Measurements from ENCODE around the gene WDR88. TPM values are rescaled to one million over a fixed set of nuclear protein-coding genes. Genes with fewer than 3 reads are reported as not detected.
A peak's percentile ranks its signal among the peaks of the same experiment; 100 is the strongest.

WDR88 gene
- total RNA-seq, 1 experiment from 2014 or later: 0.28 TPM

DNA sequence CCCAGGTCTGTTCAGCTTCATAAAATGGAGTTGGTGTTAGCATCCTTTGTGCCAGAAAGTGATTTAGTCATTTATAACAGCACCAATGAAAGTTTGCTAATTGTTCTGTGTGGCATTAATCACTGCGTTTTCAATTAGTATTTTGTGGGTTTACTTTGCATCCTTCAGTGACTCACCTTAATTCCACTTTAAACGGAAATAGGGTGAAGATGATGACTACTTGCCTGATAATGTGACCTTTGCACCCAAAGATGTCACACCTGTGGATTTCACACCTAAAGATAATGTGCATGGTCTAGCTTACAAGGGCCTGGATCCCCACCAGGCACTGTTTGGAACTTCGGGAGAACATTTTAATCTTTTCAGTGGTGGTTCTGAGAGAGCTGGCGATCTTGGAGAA, 35.9 kb upstream of the WDR88 start:
- Mint-ChIP-seq H3K27me3 (ENCODE audit: low read depth) (no peaks in the 10 kb centered on the region), H3K4me3 (no peak overlapping the region), H3K9me3 (no peaks in the 10 kb centered on the region), H3K27ac (no peak overlapping the region), H3K36me3 (peaks cover 40% of the 10 kb centered on the region), H3K4me1 (no peaks in the 10 kb centered on the region)
- TF ChIP-seq ATF3 (CRISPR knock-in tag; conservative IDR thresholded peaks at IDR 0.05) (no peak), HMGA2 (CRISPR knock-in tag; IDR thresholded peaks at IDR 0.05) (no peak), SMAD4 (CRISPR knock-in tag; IDR thresholded peaks at IDR 0.05) (no peak)
- TF ChIP-seq, protein P1, sequence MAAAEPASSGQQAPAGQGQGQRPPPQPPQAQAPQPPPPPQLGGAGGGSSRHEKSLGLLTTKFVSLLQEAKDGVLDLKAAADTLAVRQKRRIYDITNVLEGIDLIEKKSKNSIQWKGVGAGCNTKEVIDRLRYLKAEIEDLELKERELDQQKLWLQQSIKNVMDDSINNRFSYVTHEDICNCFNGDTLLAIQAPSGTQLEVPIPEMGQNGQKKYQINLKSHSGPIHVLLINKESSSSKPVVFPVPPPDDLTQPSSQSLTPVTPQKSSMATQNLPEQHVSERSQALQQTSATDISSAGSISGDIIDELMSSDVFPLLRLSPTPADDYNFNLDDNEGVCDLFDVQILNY (CRISPR knock-in tag; IDR thresholded peaks at IDR 0.05): no peak
- POLR2A ChIA-PET: no interaction called here
- ATAC-seq: no peak
- CTCF ChIA-PET: no interaction called here
- DNase-seq (ENCODE audit: low spot score): no peak

DNA sequence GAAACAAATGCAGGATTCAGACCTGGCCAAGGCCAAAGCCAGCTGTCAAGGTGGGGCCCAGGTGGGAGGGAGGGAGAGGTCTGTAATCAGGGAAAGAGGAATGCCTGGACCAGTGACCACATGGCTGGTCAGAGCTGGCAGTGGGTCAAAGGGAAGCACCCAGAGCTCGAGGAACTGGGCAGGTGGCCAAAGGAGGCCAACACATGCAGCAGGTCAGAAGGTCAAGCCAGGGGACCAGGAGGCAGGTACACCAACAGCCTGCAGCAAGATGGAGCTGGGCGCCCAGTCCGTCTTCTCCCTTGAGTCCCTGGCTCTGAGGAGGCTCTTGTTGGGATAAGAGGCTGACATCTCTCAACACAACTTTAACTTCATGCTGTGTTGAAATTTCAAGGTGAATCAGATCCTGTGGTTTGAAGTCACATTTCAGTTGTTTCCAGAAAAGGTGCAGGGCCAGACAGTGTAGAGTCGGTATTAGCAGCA, 33.8 kb upstream of the WDR88 start:
- POLR2A ChIA-PET: no interaction called here
- DNase-seq (ENCODE audit: low spot score) (no peak), ATAC-seq (no peak)
- TF ChIP-seq NFATC4 (CRISPR knock-in tag; IDR thresholded peaks at IDR 0.05): no peak
- TF ChIP-seq ATF3 (CRISPR knock-in tag; conservative IDR thresholded peaks at IDR 0.05): no peak
- no peak for TF ChIP-seq ZNF671 (CRISPR knock-in tag; IDR thresholded peaks at IDR 0.05)
- TF ChIP-seq, protein P2, sequence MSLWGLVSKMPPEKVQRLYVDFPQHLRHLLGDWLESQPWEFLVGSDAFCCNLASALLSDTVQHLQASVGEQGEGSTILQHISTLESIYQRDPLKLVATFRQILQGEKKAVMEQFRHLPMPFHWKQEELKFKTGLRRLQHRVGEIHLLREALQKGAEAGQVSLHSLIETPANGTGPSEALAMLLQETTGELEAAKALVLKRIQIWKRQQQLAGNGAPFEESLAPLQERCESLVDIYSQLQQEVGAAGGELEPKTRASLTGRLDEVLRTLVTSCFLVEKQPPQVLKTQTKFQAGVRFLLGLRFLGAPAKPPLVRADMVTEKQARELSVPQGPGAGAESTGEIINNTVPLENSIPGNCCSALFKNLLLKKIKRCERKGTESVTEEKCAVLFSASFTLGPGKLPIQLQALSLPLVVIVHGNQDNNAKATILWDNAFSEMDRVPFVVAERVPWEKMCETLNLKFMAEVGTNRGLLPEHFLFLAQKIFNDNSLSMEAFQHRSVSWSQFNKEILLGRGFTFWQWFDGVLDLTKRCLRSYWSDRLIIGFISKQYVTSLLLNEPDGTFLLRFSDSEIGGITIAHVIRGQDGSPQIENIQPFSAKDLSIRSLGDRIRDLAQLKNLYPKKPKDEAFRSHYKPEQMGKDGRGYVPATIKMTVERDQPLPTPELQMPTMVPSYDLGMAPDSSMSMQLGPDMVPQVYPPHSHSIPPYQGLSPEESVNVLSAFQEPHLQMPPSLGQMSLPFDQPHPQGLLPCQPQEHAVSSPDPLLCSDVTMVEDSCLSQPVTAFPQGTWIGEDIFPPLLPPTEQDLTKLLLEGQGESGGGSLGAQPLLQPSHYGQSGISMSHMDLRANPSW (CRISPR knock-in tag; conservative IDR thresholded peaks at IDR 0.05; ENCODE audit: low read depth): no peak
- TF ChIP-seq MXD4 (CRISPR knock-in tag; IDR thresholded peaks at IDR 0.05; ENCODE audit: borderline replicate concordance): no peak
- no peak for TF ChIP-seq SMAD4 (CRISPR knock-in tag; IDR thresholded peaks at IDR 0.05)
- no peak for TF ChIP-seq TEAD4 (CRISPR knock-in tag; IDR thresholded peaks at IDR 0.05)
- TF ChIP-seq NFYB (CRISPR knock-in tag; conservative IDR thresholded peaks at IDR 0.05; ENCODE audit: low read depth): no peak
- Mint-ChIP-seq H3K4me1 (no peaks in the 10 kb centered on the region), H3K27ac (no peak overlapping the region), H3K4me3 (no peak overlapping the region), H3K27me3 (ENCODE audit: low read depth) (no peaks in the 10 kb centered on the region), H3K9me3 (no peaks in the 10 kb centered on the region), H3K36me3 (peaks cover 48% of the 10 kb centered on the region)
- CTCF ChIA-PET: interaction anchor here (0.9 kb wide), 1 partner anchor 76 kb away, joined by 3 read pairs; no protein-coding TSS in a partner anchor

DNA sequence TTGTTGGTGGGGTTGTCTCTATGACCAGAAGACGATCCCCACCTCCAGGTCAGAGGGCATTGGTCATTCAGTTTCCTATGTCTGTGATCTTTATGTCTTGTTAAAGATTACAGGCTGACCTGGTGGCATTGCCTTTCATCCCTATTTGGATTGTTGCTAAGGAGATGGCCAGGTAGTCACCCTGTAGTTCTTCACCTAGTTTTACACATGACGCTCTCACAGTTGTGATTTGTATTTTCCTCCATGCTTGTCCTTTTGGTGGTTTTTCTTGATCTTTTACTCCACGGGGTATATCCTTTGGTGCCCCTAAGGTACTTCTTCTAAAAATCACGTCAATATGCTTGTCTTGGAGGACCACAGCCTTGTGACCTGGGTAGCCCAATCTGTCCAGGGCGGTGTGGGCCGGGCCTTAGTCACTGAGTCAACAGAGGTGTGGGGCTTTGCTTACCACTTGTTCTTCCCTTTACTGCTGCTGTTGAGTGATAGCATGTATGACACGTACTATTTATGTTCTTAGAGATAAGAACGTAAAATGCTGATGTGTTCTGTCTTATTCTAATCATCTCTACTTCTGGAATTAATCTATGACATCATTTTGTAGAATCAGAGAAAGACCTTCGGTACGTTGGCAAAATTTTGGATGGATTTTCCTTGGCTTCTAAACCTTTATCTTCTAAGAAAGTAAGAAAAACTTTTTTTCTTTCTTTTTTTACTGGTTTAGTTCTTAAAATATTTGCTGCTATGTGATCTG, 30.8 kb upstream of the WDR88 start:
- no peak overlapping the region for H3K4me3 Mint-ChIP-seq
- no peaks in the 10 kb centered on the region for H3K4me1 Mint-ChIP-seq
- peaks cover 37% of the 10 kb centered on the region for H3K36me3 Mint-ChIP-seq
- peak overlapping the region; percentile 48; the same call in 1 of the 2 replicates for H3K27ac Mint-ChIP-seq
- TF ChIP-seq NFYB (CRISPR knock-in tag; conservative IDR thresholded peaks at IDR 0.05; ENCODE audit: low read depth) (no peak), GABPB1 (CRISPR knock-in tag; IDR thresholded peaks at IDR 0.05) (0 out of 2 replicates have a peak, but pooled peaks have one; percentile 17)
- DNase-seq (ENCODE audit: low spot score) (no peak), ATAC-seq (no peak)
- POLR2A ChIA-PET: interaction anchor here (0.7 kb wide), 1 partner anchor 18 kb away, joined by 10 read pairs; no protein-coding TSS in a partner anchor
- CTCF ChIA-PET: interaction anchor here (0.6 to 0.8 kb wide), 3 partner anchors 25 to 82 kb away, joined by 3 to 6 read pairs (median 3); no protein-coding TSS in a partner anchor
- no peaks in the 10 kb centered on the region for H3K9me3 Mint-ChIP-seq
- no peaks in the 10 kb centered on the region for H3K27me3 Mint-ChIP-seq (ENCODE audit: low read depth)

GRCh38 chr19:33102893-33103292, 29.0 kb upstream of the WDR88 start:
- CTCF ChIA-PET: interaction anchor here (0.7 to 1.2 kb wide), 2 partner anchors 127 to 131 kb away, joined by 3 to 5 read pairs; no protein-coding TSS in a partner anchor
- no peaks in the 10 kb centered on the region for H3K9me3 Mint-ChIP-seq
- no peaks in the 10 kb centered on the region for H3K27me3 Mint-ChIP-seq (ENCODE audit: low read depth)
- no peaks in the 10 kb centered on the region for H3K4me1 Mint-ChIP-seq
- peaks cover 35% of the 10 kb centered on the region for H3K36me3 Mint-ChIP-seq
- no peak for ATAC-seq
- H3K4me3 Mint-ChIP-seq: no peak overlapping the region
- DNase-seq (ENCODE audit: low spot score): no peak
- no peak overlapping the region for H3K27ac Mint-ChIP-seq
- POLR2A ChIA-PET: no interaction called here
- TF ChIP-seq AFF4 (CRISPR knock-in tag; IDR thresholded peaks at IDR 0.05; ENCODE audit: borderline replicate concordance): no peak
- TF ChIP-seq, protein P2 (CRISPR knock-in tag; conservative IDR thresholded peaks at IDR 0.05; ENCODE audit: low read depth): no peak
- TF ChIP-seq ATF6 (CRISPR knock-in tag; IDR thresholded peaks at IDR 0.05): no peak

Measured in WTC11 (cell line).